ENCODE data around the gene RALB.
"Not testable (repeated sequence)": the region's sequence is repeated elsewhere in the genome, so short reads cannot be mapped to it uniquely, and the experiment has no call there.

RALB gene

GRCh38 chr2:120255071-120255470 lies 2.4 kb downstream of the RALB start:
- no peak for DNase-seq
- no peaks in the 10 kb centered on the region for H3K27me3 ChIP-seq
- no peaks in the 10 kb centered on the region for H3K9me3 ChIP-seq
- H3K4me1 ChIP-seq: no peaks in the 10 kb centered on the region
- no peaks in the 10 kb centered on the region for H3K36me3 ChIP-seq
- no peak for TF ChIP-seq CTCF (IDR thresholded peaks at IDR 0.05; ENCODE audit: low read depth, low read length)
- no peak overlapping the region for H3K4me3 ChIP-seq (ENCODE audit: low read depth, low read length)

DNA sequence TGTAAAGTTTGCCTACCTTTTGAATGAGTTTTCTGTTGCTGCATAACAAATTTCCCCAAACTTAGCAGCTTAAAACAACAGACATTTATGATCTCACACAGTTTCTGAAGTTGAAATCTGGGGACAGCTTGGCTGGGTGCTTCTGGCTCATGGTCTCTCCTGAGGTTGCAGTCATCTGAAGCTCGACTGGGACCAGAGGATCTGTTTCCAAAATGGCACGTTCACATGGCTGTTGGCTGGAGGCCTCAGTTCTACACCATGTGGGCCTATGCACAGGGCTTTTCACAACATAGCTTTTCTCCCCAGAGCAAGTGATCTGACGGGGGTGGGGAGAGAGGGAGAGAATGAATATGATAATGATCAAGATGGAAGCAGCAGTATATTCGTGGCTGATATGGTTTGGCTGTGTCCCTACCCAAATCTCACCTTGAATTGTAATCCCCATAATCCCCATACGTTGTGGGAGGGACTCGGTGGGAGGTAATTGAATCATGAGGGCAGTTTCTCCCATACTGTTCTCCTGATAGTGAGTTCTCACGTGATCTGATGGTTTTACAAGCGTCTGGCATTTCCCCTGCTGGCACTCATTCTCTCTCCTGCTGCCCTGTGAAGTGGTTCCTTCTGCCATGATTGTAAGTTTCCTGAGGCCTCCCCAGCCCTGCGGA lies 3.5 kb downstream of the RALB start:
- Histone ChIP-seq H3K36me3 (no peaks in the 10 kb centered on the region), H3K4me3 (ENCODE audit: low read depth, low read length) (no peak overlapping the region), H3K27me3 (no peaks in the 10 kb centered on the region), H3K4me1 (no peaks in the 10 kb centered on the region), H3K9me3 (no peaks in the 10 kb centered on the region)
- no peak for DNase-seq
- no peak for TF ChIP-seq CTCF (IDR thresholded peaks at IDR 0.05; ENCODE audit: low read depth, low read length)

- no peak for DNase-seq
- no peaks in the 10 kb centered on the region for H3K4me1 ChIP-seq
- no peak for TF ChIP-seq CTCF (IDR thresholded peaks at IDR 0.05; ENCODE audit: low read depth, low read length)
- H3K4me3 ChIP-seq (ENCODE audit: low read depth, low read length): no peak overlapping the region
- H3K27me3 ChIP-seq: no peaks in the 10 kb centered on the region
- no peaks in the 10 kb centered on the region for H3K9me3 ChIP-seq
- no peaks in the 10 kb centered on the region for H3K36me3 ChIP-seq
Observed at GRCh38 chr2:120256651-120257000, 4.0 kb downstream of the RALB start.

DNA sequence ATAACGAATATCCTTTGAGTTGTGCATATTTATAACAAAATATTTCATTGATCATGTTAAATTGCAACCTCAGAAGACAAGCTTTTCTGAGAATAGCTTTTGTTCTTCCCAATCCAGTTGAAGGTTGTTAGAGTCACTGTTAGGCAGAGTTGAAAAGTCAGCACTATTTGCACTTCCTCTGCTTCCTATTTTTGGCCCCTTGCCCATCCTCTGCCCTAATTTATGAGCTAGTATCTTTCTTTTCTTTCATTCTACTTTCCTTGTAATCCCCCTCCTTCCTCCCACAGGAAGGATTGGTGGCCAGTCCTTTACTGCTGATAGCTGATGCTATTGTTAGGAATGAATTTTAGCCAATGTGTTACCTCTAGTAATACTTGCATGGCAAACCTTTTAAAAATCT lies 4.9 kb downstream of the RALB start:
- Histone ChIP-seq H3K36me3 (no peaks in the 10 kb centered on the region), H3K9me3 (no peaks in the 10 kb centered on the region), H3K4me1 (no peaks in the 10 kb centered on the region), H3K4me3 (ENCODE audit: low read depth, low read length) (no peak overlapping the region), H3K27me3 (no peaks in the 10 kb centered on the region)
- TF ChIP-seq CTCF (IDR thresholded peaks at IDR 0.05; ENCODE audit: low read depth, low read length): no peak
- no peak for DNase-seq

DNA sequence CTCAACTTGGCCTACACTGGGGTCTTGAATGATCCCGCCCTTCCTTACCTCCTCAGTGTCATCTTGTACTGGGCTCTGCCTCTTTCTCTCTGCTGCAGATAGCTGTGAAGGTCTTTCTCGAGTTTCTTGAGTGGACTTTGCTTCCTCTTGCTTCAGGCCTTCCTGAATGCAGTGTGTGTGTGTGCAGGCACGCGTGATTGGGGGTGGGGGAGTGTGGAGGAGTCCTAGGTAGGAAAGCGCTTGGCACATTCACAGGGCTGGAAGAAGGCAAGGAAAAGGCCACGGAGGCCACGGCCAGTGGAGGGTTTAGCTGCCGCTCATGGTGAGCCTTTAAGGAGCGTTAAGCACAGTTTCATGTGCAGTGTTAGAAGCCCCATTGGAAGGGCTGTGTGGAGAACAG lies 5.5 kb downstream of the RALB start:
- Histone ChIP-seq H3K4me3 (ENCODE audit: low read depth, low read length) (no peak overlapping the region), H3K9me3 (no peaks in the 10 kb centered on the region), H3K36me3 (no peaks in the 10 kb centered on the region), H3K4me1 (no peaks in the 10 kb centered on the region), H3K27me3 (no peaks in the 10 kb centered on the region)
- TF ChIP-seq CTCF (IDR thresholded peaks at IDR 0.05; ENCODE audit: low read depth, low read length): no peak
- no peak for DNase-seq

- not testable (repeated sequence) for H3K4me3 ChIP-seq (ENCODE audit: low read depth, low read length); H3K9me3 ChIP-seq; H3K27me3 ChIP-seq; DNase-seq; H3K36me3 ChIP-seq; H3K4me1 ChIP-seq
Observed at GRCh38 chr2:120259939-120260338, 7.3 kb downstream of the RALB start.

GRCh38 chr2:120260736-120261135 lies 8.1 kb downstream of the RALB start:
- no peak for DNase-seq
- Histone ChIP-seq H3K9me3 (no peaks in the 10 kb centered on the region), H3K36me3 (no peaks in the 10 kb centered on the region), H3K4me3 (ENCODE audit: low read depth, low read length) (no peak overlapping the region), H3K27me3 (no peaks in the 10 kb centered on the region), H3K4me1 (no peaks in the 10 kb centered on the region)
- TF ChIP-seq CTCF (IDR thresholded peaks at IDR 0.05; ENCODE audit: low read depth, low read length): no peak

All from BE2C (cell line).